Peyer's patch (tissue), 4 donors: Measurements from ENCODE around the gene GLS. TPM values are rescaled to one million over a fixed set of nuclear protein-coding genes. Genes with fewer than 3 reads are reported as not detected.
A peak's percentile ranks its signal among the peaks of the same experiment; 100 is the strongest.

Source experiments
- DNase-seq, 3 donors: peaks; one replicate each; pipeline ENCODE4 v3.0.0-alpha.2; 2017 to 2019
- H3K27ac ChIP-seq, 4 donors: fragments of 200-600 bp; sonication (generic); one replicate each; pipeline ENCODE4 v1.5.1; 2016 to 2019
- H3K27me3 ChIP-seq, 2 donors: fragments of 200-600 bp; sonication (generic); one replicate each; pipeline ENCODE4 v1.5.1; 2019
- H3K36me3 ChIP-seq, 3 donors: fragments of 200-600 bp; sonication (generic); one replicate each; pipeline ENCODE4 v1.5.1; 2016 to 2019
- H3K4me1 ChIP-seq, 4 donors: fragments of 200-600 bp; sonication (generic); one replicate each; pipeline ENCODE4 v1.5.1; 2016 to 2019
- H3K4me3 ChIP-seq, 4 donors: fragments of 200-600 bp; sonication (generic); 1 replicate in 3 of 4; 2 replicates in 1 of 4; pipeline ENCODE4 v1.5.1; 2016 to 2019; ENCODE audit warnings: mild to moderate bottlenecking in 1 of 4
- H3K9me3 ChIP-seq, 4 donors: fragments of 200-600 bp; sonication (generic); one replicate each; pipeline ENCODE4 v1.5.1; 2016 to 2019; ENCODE audit warnings: mild to moderate bottlenecking in 1 of 4
- POLR2A ChIP-seq, 2 donors: fragments of 450-650 bp; IDR thresholded peaks; one replicate each; pipeline ENCODE4 v1.5.1; 2017; ENCODE audit warnings: antibody characterized with exemption in 2 of 2, mild to moderate bottlenecking in 2 of 2, moderate library complexity in 2 of 2
- total RNA-seq, 4 donors: library from RNA; depleted of rRNA; stranded (reverse); fragments of >200 nt; gene quantifications; one replicate each; pipeline ENCODE4 v1.1.0, GENCODE V29; 2016
- TF ChIP-seq, protein P1 (sequence below), 6 experiments: fragments of 450-650 bp in 4 of 6; fragments of 200-600 bp in 2 of 6; sonication (generic) in 1 of 6; IDR thresholded peaks; one replicate each; pipeline ENCODE4 v1.5.1; 2017 to 2019; ENCODE audit warnings: antibody characterized with exemption in 6 of 6, mild to moderate bottlenecking in 3 of 6, moderate library complexity in 1 of 6

GLS gene
- total RNA-seq, 4 donors from 2014 or later = 232 to 298 (median 258) TPM

DNA sequence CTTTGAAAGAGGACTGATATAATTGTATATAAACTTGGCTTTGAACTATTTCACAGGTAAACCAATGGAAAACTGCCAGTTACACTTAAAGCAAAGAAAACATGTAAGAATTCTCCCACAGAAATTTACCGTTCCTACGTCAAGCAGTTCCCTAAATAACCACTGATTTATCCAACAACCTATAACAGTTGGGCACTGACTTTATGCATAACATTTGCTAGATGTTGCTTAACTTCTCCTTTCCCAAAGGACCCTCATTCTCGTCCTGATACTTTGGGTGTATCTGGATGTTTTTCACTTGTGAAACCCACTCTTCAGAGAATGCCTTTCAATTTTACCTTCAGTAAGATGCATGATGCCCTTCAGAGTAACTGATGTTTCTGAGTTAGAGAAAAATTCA is 89.5 kb downstream of the GLS start:
- no peak overlapping the region for H3K4me3 ChIP-seq
- no peaks in the 10 kb centered on the region for H3K27me3 ChIP-seq
- peak overlapping the region in 1 of 4 donors; percentile 1 for H3K27ac ChIP-seq
- H3K9me3 ChIP-seq = no peaks in the 10 kb centered on the region
- no peaks in the 10 kb centered on the region for H3K4me1 ChIP-seq
- DNase-seq = no peak
- TF ChIP-seq, protein P1, sequence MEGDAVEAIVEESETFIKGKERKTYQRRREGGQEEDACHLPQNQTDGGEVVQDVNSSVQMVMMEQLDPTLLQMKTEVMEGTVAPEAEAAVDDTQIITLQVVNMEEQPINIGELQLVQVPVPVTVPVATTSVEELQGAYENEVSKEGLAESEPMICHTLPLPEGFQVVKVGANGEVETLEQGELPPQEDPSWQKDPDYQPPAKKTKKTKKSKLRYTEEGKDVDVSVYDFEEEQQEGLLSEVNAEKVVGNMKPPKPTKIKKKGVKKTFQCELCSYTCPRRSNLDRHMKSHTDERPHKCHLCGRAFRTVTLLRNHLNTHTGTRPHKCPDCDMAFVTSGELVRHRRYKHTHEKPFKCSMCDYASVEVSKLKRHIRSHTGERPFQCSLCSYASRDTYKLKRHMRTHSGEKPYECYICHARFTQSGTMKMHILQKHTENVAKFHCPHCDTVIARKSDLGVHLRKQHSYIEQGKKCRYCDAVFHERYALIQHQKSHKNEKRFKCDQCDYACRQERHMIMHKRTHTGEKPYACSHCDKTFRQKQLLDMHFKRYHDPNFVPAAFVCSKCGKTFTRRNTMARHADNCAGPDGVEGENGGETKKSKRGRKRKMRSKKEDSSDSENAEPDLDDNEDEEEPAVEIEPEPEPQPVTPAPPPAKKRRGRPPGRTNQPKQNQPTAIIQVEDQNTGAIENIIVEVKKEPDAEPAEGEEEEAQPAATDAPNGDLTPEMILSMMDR (IDR thresholded peaks at IDR 0.05) = no peak
- no peak for TF ChIP-seq POLR2A (IDR thresholded peaks at IDR 0.05)
- H3K36me3 ChIP-seq = peaks cover 0 to 89% (median 8%) of the 10 kb centered on the region in 3 donors

DNA sequence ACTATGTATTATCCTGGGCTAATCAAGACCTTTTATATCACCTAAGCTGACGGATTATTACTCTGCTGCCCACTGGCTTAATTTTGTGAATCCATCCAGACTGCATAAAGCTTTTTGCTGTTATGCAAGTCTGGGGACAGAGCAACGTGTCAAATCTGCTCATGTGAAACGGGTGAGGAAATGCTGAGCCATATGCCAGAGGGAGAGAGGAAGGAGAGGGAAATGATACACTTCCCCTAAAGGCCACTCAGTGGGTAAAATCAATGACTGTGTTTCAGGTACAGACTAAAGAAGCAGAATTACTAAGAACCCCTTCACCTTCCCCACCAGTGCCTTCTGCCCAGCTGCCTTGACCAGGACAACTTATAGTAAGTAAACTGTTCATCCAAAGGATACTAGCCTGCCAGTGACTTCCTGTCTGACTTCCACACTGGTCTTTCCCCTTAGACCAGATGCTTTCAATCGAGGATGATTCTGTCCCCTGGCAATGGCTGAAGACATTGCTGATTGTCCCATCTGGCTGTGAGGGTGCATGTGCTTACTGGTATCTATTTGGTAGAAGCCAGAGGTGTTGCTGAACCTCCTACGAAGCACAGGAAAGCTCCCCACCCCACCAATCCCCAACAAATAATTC is 90.4 kb downstream of the GLS start:
- TF ChIP-seq POLR2A (IDR thresholded peaks at IDR 0.05) = no peak
- TF ChIP-seq, protein P1 (IDR thresholded peaks at IDR 0.05) = no peak
- Histone ChIP-seq H3K27me3 (no peaks in the 10 kb centered on the region), H3K36me3 (peaks cover 0 to 89% (median 8%) of the 10 kb centered on the region in 3 donors), H3K27ac (peak overlapping the region in 1 of 4 donors; percentile 1), H3K9me3 (no peaks in the 10 kb centered on the region), H3K4me3 (no peak overlapping the region), H3K4me1 (no peaks in the 10 kb centered on the region)
- DNase-seq = no peak

DNA sequence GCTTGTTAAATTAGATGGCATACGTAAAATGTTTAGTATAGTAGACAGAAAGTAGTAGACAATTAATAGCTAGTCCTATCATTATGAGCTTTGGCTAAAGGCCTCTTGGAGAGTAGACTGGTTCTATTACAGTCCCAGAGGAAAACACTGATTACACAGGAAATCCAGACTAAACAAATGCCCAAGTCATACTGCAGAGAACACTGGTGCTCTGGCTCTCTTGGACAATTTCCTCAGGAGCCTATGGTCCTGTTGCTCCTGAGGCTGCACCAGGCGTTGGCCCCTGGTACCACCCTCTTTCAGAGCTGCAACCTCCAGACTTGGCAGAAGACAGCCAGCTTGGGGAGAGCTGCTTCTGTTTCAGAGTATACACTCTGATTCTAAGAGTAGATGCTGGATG is 91.6 kb downstream of the GLS start:
- no peaks in the 10 kb centered on the region for H3K4me1 ChIP-seq
- H3K9me3 ChIP-seq = no peaks in the 10 kb centered on the region
- H3K36me3 ChIP-seq = peaks cover 0 to 96% (median 8%) of the 10 kb centered on the region in 3 donors
- DNase-seq = no peak
- no peak overlapping the region for H3K4me3 ChIP-seq
- no peak for TF ChIP-seq POLR2A (IDR thresholded peaks at IDR 0.05)
- TF ChIP-seq, protein P1 (IDR thresholded peaks at IDR 0.05) = no peak
- H3K27ac ChIP-seq = no peak overlapping the region
- H3K27me3 ChIP-seq = no peaks in the 10 kb centered on the region

DNA sequence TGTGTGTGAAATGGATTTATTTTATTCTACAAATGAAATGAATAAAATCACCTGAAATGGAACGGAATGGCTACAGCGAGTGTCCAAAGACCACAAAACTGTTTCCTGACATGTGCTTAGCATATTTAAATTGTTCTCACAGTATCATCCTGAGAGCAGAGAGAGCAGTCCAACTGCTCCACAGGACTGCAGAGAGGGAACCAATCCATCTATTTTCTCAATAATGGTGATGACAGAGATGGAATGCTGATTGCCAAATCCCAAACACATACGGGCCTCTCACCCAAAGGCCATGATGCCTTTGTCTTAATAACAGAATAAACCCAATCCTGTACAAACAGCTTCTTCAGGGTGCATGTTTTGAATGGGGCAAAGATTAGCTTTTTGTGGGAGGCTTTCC is 92.2 kb downstream of the GLS start:
- Histone ChIP-seq H3K36me3 (peaks cover 0 to 96% (median 8%) of the 10 kb centered on the region in 3 donors), H3K4me1 (no peaks in the 10 kb centered on the region), H3K27me3 (no peaks in the 10 kb centered on the region), H3K9me3 (no peaks in the 10 kb centered on the region), H3K4me3 (no peak overlapping the region), H3K27ac (no peak overlapping the region)
- TF ChIP-seq, protein P1 (IDR thresholded peaks at IDR 0.05) = no peak
- no peak for TF ChIP-seq POLR2A (IDR thresholded peaks at IDR 0.05)
- no peak for DNase-seq

DNA sequence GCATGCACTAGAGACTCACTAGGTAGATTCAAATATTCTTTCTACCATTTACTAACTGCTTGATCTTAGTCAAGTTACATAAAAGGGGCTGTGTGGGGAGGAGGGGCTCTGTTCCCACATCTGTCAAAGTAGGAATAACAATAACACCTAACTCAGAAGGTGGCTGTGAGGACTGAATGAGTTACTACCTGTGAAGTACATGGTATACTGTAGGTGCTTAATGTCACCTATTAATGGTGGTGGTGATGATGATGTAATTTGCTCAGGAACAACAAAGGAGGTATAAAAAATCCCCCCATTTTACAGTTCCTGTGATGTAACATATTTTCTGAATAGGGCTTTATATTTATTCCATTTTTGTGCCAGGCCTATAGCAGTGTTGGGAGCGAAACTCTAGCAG is 92.6 kb downstream of the GLS start:
- no peak for TF ChIP-seq POLR2A (IDR thresholded peaks at IDR 0.05)
- TF ChIP-seq, protein P1 (IDR thresholded peaks at IDR 0.05) = no peak
- Histone ChIP-seq H3K27ac (no peak overlapping the region), H3K27me3 (no peaks in the 10 kb centered on the region), H3K4me3 (no peak overlapping the region), H3K9me3 (no peaks in the 10 kb centered on the region), H3K36me3 (peaks cover 0 to 99% (median 8%) of the 10 kb centered on the region in 3 donors), H3K4me1 (no peaks in the 10 kb centered on the region)
- DNase-seq = no peak
